ENCODE results near the gene CCDC198. TPM values are rescaled to one million over a fixed set of nuclear protein-coding genes. Genes with fewer than 3 reads are reported as not detected.

Gene CCDC198
- total and polyA plus RNA-seq, 9 of the 15 experiments (the other 6 are each of a cell fraction or from before 2014, with no cell fraction given): not detected

DNA sequence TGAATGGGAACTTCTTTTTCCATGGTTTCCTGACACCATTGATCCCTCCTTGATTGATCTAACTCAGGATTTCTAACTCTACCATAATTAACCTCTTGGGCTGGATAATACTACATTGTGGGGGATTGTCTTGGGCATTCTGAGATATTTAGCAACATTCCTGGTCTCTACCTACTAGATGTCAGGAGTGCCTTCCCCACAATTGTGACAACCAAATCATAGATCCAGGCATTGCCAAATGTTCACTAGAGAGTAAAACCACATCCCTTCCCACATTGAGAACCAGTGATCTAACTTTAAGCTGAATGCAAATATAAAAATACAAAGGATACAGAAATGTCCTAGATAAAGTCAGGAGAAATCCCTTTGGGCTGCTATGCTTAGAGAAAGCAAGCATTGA is 36.9 kb upstream of the CCDC198 start:
- ATAC-seq (no peak), DNase-seq (ENCODE audit: extremely low read depth in 1 of 4, low spot score in 3 of 4) (no peak), FAIRE-seq (no peak)
- Histone ChIP-seq H3K9ac (ENCODE audit: insufficient read depth in 1 of 2, low read depth in 2 of 2, low read length in 2 of 2) (no peak overlapping the region), H3K4me2 (ENCODE audit: insufficient read depth, low read length) (no peak overlapping the region), H3K4me3 (no peak overlapping the region), H3K36me3 (ENCODE audit: control insufficient read depth, insufficient read depth, low read length) (no peaks in the 10 kb centered on the region), H3K79me2 (ENCODE audit: control insufficient read depth, insufficient read depth, low read length) (no peaks in the 10 kb centered on the region), H3K4me1 (replicated peaks in 1 of 2; ENCODE audit: control insufficient read depth in 2 of 2, insufficient read depth in 2 of 2, low read length in 2 of 2) (no peaks in the 10 kb centered on the region), H3K9me1 (ENCODE audit: control insufficient read depth, insufficient read depth, low read length) (no peaks in the 10 kb centered on the region), H3K27me3 (ENCODE audit: control insufficient read depth in 2 of 2, insufficient read depth in 2 of 2, low read length in 2 of 2) (no peaks in the 10 kb centered on the region), H4K20me1 (replicated peaks; ENCODE audit: control insufficient read depth, insufficient read depth, low read length) (no peaks in the 10 kb centered on the region), H3K27ac (ENCODE audit: extremely low read depth, low read depth, low read length) (no peak overlapping the region), H3K9me3 (replicated peaks; ENCODE audit: control insufficient read depth, insufficient read depth, low read depth, low read length) (no peaks in the 10 kb centered on the region), H2AFZ (ENCODE audit: low read depth, low read length) (no peak overlapping the region)
- intact Hi-C loops (cut with micrococcal nuclease) (no loop called here), in situ Hi-C loops (cut with MboI) (no loop called here)
- no TSS peak for BruUV-seq (replicated peaks)
- POLR2A ChIA-PET: no interaction called here
- no peak for TF ChIP-seq ZNF707 (CRISPR knock-in tag; conservative IDR thresholded peaks at IDR 0.05)
- TF ChIP-seq CBFA2T2 (conservative IDR thresholded peaks at IDR 0.05): no peak
- no peak for TF ChIP-seq SRSF9 (IDR thresholded peaks at IDR 0.05; ENCODE audit: borderline replicate concordance, low read depth, low read length)
- no peak for TF ChIP-seq ZKSCAN8 (CRISPR knock-in tag; IDR thresholded peaks at IDR 0.05)
- TF ChIP-seq ZNF830 (CRISPR knock-in tag; IDR thresholded peaks at IDR 0.05): no peak
- no peak for TF ChIP-seq MYC (IDR thresholded peaks at IDR 0.05; ENCODE audit: low read depth, low read length)
- TF ChIP-seq MYC (CRISPR knock-in tag; IDR thresholded peaks at IDR 0.05; ENCODE audit: borderline replicate concordance, low read depth): no peak
- no peak for TF ChIP-seq HDAC3 (IDR thresholded peaks at IDR 0.05; ENCODE audit: borderline replicate concordance, partially characterized antibody)
- no peak for TF ChIP-seq HNRNPUL1 (IDR thresholded peaks at IDR 0.05; ENCODE audit: low read length)
- no peak for TF ChIP-seq POLR2A (conservative IDR thresholded peaks at IDR 0.05)
- CTCF ChIA-PET (ENCODE audit: low intra/inter-chr PET ratio): no interaction called here

Measured in K562 (cell line).